Limb (tissue), 2 donors: ENCODE data around the gene SIX5.

Experiments
- DNase-seq, 2 donors: peaks; one replicate each; pipeline ENCODE4 v3.0.0-alpha.2; 2016; ENCODE audit errors: extremely low spot score in 2 of 2

Gene SIX5

DNA sequence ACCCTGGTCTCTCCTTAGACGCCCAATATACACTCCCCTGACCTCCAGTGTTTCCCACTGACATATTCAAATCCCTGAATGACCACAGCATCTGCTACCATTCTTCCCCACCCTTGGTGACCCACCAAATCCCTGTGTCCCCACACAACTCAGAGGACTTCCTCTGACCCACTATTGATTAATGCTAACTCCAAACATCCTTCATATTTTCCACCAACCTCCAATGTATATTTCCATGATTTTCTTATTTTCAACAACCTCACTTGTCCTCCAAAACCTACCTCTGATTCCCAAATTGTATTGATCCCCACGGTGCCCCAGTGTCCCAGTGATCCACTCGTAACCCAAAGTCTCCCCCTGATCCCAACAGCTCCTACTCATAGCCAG lies 24.1 kb upstream of the SIX5 start:
- no peak for DNase-seq

DNA sequence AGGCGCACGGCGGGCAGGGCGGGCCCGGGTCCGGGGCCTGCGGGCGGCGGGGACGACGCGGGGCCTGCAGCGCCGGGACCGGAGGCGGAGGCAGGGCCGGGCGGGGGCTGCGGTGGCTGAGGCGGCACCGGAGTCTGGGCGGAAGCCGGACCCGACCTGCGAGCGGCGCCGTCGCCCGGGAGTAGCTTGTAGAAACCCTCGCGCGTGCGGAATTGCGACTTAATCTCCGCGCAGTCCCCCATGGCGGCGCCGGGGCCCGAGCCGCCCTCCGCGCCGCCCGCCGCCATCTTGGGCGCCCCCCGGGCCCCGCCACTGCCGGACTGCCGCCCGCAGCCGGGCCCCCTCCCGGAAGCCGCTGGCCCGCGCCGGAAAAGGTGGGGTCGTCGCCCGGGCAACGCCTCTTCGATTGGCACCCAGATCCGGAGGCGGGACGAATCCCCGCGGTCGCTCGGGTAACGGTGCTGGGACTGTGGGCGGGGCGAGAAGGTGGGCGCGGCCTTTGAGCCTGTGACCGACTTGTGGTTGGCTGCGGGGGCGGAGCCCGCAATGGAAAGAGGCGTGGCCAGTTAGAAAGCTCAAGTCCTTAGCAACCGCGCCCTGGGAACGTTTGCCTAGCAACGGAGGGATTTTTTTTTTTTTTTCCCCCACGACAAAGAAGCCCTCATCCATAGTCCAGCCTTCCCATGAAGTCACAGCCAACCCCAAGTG lies 23.6 kb upstream of the SIX5 start, which contains the start of gene DMWD:
TSS of gene DMWD (minus strand) at position 376 of the 708 bp plus-strand sequence. CDS start at position 287, 89 bp downstream.
- DNase-seq = peak; percentile 99 to 100

DNA sequence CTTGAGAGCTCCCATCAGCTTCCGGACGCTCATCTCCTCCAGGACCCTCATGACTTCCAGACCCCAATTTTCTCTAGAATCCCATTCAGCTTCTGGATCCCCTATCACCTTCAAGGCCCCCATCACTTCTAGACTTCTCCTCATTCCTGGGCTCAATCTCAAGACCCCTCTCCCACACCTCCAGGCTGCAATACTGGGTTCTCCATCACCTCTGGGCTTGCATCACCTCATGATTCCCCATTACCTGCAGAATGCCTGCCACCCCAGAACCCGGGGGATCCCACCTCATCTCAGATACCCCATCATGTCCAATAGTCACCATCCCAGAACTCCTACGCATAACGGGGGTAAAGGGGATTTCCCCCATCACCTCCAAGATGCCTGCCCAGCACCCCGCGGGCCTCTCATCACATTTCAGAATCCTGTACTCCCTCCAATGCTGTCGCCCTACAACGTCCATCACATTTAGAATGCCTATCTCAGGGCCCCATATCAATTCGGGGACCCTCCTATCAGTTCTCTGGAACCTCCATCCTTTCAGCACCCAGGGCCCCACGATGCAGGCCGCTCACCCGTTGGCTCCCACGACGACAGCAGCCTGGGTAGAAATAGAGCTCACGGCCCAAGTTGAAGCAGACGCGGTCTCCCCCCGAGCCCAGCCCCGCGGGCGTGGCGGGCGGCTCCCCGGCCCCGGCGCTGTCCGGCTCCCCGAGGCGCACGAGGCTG lies 22.9 kb upstream of the SIX5 start:
- no peak for DNase-seq

DNA sequence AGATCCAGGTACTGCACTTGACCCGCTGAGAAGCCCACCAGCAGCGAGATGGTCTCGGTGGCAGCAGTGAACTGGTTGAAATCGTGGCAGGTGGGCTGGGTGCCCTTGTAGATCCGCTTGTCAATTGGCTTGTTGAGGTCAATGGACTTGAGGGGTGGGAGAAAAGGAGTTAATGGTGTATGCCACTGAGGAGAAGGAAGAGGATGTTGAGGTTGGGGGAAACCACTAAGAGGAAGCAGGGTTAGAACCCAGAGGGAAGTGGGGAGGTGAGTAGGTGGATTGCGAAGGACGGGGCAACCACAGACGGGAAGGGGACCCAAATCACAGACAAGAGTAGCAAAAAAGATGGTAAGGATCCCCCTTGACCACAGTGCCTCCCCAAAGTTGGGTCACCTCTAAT lies 21.9 kb upstream of the SIX5 start:
- DNase-seq = no peak

DNA sequence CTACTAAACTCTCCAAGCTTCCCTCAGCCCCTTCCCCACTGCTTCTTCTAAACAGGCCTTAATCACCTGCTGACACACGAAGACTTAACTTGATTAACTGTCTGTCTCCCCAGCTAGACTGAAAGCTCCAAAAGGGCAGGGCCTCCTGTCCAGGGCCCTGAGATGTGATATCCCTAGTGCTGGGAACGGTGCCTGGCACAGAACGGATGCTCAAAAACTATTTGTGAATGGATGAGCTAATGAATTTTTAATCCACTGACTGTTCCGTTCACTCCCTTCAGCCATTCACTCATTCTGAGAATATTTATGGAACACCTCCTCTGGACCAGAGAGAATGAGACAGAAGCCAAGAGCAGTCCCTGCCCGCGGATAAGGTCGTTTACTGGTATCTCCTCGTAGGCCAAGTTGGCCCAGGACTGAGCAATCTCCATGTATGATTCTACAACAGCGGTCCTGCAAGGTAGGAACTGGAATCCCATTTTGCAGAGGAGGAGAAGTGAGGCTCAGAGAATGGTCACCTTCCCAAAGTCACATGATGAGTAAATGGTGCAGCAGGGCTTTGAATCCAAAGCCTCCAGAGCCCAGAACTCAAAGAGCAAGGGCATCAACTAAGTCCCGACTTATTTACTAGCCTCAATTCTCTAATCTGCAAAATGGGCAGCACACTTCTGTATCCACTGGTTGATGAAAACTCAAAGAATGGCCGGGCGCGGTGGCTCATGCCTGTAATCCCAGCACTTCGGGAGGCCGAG lies 20.2 kb upstream of the SIX5 start:
- DNase-seq = no peak

DNA sequence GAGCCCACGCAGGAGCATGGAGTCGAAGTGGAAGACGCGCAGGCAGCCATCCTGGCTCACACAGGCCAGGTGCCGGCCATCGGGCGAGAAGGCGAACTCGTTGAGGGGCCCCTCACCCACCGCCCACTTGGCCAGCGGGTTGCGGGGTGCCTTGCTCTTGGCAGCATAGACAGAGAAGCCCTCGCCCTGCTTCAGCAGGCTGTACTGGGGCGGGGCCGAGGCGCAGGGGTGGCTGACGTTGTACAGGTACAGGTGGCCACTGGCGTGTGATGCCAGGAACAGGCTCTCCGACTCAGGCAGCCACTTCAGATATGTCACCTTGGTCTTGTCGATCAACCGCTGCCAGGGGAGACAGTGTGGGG lies 17.5 kb upstream of the SIX5 start:
- no peak for DNase-seq

DNA sequence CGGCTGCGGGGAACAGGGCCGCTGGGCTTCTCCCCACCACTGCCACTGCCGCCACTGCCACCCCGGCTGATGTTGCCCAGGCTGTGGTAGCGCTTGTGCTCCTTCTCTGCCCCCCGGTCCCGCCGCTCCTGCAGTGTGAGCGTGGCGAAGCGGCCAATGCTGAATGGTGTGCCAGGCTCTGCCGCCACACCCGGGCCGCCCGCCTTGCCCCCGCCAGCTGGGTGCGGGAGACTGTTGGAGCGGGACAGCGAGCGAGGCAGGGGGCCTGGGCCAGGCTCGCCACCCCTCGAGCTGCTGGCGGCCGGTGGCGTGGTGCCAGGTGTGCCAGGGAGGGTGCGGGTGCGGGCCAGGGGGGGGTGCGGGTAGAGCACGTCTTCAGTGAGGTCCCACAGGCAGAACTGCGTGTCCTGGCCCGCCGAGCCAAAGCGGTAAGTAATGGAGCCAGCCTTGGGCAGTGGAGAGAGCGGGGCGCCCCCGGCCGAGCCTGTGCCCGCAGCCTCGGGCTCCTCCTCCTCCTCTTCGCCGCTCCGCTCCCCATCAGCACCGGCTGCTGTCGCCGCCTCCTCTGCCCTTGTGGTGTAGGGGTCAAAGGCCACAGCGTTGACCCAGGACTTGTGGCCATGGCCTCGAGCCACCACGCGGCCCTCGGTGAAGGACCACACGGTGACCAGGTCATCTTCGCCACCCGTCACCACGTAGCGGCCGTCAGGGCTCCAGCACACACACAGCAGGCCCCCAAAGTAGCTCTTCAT lies 16.9 kb upstream of the SIX5 start:
- peak in 1 of 2 donors; percentile 31 for DNase-seq

DNA sequence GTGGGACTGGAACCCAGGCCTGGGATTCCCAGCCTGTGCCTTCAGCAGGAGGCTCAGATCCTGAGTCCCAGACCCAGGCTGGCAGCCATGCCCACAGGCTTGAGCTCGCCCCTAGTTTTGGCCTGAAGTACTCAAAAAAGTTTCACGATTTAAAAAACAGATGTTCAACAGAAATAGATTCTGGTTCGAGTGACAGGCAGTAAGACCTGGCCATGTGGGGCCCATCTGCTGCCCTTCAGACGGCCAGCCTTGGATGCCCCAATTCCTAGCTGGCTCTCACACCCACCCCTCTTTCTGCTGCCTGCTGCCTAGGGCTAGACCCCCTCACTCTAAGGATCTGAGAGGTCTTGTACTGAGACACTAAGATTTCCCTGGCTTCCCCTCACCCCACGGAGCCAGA lies 16.0 kb upstream of the SIX5 start:
- DNase-seq = no peak

DNA sequence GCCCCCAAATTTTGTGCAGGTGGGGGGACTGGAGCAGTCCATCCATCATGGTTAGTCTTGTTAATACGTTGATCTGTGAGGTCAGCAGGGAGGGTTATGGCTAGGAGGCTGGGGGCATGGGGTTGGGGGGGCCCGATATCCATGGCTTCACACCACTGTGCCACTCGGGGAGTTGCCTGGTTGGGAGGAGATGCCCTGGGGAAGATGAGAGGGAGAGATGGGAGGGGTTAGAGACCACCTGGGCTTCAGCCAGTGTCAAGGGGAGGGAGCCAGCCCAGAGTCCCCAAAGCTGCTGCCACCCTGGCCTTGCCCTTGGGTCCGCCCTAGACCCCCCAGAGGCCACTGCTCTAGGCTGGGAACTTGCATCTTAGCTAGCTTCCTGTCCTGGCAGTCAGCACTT lies 15.0 kb upstream of the SIX5 start:
- no peak for DNase-seq

DNA sequence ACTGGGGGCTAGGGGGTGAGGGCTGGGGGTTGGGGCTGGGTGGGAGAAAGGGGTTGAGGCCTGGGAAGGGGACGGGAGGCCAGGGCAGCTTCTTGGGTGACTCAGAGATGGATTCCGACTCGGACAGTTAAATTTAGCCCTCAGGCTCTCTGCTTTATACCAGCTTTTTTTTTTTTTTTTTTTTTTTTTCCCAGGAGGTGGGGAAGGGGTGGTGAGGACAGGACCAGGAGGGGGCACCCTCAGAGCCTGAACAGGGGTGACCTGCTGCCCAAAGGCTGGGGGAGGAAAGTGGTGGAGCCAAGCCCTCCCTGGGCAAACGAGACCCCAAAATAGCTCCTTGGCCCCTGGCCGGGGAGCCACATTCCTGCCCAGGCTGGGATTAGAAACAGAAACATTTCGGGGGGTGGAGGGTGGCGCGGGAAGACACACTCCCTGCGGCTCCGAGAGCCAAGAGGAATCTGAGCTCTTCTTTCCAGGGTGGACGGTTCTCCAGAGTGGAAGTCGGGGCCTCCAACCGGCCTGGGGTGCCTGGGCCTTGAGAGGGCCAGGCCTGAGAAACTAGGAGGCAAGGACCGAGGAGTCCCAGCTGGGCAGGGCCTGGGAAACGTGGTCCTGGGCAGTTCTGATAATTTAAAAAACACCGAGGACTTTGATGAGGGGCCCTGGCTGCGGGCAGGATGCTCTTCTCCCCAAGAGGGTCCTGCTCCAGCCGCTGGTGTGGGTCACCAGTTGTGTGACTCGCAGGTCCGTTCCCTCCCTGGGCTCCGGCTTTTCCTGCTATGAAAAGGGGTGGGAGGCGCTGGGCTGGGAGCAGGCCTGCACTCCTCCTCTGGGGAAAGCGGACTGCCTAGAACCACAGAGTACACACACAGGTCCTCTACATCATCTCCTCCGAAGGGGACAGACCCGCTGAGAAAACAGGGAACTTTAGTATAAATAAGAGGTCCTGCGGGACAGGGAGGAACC lies 14.1 kb upstream of the SIX5 start:
- no peak for DNase-seq

DNA sequence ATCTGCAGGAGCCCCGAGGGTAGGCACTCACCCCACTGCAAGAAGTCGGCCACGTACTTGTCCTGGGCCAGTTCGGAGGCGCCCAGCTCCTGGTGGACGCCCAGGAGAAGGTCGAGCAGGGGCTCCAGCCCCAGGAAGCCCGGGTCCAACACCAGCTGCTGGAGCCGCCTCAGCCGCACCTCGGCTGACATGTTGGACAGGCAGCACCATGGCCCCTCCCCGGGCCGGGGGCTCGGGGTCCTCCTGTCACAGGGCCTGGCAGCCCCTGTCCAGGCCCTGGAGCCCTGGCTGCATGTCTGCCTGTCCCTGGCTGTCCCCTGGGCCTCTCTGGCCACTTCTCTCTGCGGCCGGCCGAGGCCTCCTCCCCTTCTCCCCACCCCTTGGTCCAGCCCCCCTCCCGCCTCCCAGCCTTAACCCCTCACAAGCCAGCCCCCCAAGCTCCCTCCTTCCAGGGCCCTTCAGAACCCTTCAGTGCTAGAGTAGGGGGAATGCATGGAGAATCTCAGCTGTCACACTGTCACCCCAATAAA lies 13.2 kb upstream of the SIX5 start, which contains the start of gene DMPK:
TSS of gene DMPK (minus strand) at position 329 of the 530 bp plus-strand sequence. CDS start at position 191, 138 bp downstream.
- no peak for DNase-seq

DNA sequence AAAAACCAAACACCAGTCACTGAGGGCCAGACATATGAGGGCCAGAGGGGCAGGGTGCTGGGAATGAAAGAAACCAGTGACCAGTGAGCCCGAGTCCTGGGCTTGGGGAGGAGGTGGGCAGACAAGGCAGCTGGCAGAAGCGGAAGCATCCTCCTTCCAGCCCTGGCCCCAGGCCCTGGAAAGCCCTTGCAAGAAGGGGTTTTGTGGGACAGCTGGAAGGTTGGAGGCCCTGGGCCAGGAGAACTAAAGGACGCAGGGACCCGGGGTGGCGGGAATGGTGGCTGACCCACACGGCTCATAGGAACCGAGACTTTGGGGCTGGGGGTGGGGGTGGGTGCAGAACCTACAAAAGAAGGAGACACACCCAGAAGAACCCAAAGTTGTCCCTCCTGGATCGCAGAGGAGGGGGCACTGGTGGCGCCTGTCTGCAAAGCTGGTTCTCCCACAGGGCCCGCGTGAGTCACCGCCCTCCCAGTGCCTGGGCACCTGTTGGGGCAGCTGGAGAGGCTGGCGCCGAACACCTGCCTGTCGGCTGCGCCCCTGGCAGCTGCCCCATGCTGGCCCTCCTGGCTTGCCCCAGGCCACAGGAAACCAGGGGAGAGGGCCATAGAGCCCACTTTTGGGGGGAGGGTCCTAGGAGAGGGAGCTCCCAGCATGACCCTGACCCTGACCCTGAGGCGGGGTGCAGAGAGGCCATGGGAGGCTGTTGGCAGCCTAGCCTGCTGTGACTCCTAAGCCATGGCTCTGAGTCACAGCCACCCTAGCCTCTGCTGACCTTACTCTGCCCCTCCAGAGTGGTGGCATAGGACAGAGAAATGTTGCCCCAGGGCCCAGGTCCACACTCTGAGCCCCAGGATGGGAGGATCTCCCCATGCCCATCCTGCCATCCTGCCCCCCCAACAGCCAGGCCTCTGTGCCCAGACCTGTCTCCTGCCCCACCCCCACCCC lies 12.4 kb upstream of the SIX5 start:
- DNase-seq = peak in 1 of 2 donors; percentile 67

DNA sequence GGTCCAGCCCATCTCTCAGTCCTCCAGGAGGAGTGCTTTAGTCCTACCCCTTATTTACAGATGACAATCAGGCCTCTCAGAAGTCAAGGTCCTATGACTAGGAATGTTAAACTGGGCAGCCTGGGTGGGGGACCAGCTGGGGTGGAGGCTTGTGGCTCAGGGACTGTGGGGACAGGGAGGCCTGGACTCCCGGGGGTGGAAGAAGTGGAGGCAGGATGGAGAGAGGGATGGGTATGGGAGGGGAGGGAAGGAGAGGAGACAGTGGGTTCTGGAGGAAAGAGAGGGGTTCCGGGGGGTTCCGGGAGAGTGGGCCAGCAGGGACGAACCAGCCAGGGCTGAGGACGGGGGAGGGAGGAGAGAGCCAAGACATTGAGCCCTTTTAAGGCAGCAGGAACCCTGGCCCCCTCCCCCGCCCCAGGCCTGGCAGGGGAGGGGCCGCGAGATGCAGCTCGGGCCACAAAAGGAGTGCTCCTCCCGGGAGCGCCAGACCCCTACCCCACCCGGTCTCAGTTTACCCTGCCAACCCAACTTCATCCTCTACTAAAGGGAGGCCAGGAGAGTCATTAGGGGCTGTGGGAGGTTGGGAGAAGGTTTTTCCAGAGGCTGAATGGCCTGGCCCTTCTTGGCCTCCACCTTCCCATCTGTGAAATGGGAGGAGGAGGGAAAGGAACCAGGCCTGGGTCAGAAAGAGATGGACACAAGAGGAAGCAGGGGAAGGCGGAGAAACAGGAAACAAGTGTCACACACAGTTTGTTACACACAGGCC lies 11.6 kb upstream of the SIX5 start:
- peak in 1 of 2 donors; percentile 42 for DNase-seq

DNA sequence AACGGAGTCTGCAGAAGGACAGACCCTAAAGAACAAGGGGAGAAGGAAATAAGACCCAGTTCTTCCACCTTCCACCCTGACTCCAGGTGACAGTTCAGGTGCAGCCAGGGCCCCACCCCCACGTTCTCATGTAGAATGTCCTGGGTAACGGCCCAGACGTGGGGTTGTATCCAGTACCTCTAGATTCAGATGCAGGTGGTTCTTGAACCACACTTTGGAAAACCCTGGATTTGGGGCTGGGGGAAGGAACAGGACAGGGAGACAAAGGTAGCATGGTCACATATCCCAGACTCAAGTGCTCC lies 11.0 kb upstream of the SIX5 start:
- DNase-seq = no peak

DNA sequence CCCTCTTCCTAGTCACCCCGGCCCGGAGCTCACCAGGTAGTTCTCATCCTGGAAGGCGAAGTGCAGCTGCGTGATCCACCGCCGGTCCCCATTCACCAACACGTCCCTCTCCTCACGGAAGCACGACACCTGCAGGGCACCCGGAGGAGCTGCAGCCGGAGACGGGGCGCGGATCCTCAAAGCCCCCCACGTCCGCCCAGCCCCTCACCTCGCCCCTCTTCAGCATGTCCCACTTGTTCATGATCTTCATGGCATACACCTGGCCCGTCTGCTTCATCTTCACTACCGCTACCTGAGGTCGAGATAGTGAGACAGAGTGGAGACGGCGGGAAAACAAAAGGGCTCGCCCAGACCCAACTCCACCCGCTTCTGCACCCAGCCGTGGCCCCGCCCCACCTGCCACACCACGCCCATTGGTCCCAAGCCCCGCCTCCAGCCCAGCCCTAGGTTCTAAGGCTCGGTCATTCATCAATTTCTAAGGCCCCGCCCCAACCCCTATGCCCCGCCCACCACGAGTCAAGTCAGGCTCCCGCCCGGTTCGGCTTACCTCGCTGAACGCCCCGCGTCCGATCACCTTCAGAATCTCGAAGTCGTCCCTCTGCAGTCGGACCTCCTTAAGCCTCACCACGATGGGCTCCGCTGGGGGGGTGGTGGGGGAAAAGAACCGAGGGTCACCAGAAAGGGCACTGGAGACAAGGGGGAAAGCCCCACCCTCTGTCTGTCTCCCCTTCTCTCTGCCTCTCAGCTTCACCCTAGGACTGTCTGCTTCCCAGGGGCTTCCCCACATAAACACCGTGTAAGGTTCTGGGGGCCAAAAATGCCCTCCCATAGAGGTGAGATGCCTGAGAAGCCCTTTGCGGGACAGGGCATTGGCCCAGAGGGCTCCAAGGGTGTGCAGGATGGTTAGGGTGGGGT lies 10.4 kb upstream of the SIX5 start:
- peak in 1 of 2 donors; percentile 88 for DNase-seq

DNA sequence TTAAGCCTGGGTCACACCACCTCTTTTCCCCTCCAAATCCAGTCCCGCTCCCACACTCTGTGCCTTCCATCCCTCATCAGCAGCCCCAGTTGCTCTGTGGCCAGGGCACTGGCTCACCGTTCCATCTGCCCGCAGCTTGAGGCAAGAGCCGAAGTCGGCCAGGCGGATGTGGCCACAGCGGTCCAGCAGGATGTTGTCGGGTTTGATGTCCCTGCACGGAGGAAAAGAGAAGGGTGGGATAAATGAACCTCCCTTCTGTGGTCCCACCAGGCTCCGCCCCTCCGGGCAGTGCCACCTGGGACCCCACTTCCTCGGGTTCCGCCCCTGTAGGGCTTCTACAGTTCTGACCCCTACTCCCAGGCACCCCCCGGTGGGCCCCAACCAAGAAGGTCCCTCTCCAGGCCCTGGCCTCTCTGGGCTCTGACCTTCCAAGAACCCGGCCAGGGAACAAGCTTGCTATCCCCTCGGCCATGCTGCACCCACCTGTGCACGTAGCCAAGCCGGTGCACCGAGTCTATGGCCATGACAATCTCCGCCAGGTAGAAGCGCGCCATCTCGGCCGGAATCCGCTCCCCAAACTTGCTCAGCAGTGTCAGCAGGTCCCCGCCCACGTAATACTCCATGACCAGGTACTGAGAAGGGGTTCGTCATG lies 9.1 kb upstream of the SIX5 start:
- no peak for DNase-seq
